NCI-H146 (cell line): ENCODE data around the gene TRIM2.
A peak's percentile ranks its signal among the peaks of the same experiment; 100 is the strongest.

ENCODE experiments used
- DNase-seq: peaks from one replicate; lab custom pipeline; 2025; lab: John Stamatoyannopoulos, UW

Gene TRIM2

DNA sequence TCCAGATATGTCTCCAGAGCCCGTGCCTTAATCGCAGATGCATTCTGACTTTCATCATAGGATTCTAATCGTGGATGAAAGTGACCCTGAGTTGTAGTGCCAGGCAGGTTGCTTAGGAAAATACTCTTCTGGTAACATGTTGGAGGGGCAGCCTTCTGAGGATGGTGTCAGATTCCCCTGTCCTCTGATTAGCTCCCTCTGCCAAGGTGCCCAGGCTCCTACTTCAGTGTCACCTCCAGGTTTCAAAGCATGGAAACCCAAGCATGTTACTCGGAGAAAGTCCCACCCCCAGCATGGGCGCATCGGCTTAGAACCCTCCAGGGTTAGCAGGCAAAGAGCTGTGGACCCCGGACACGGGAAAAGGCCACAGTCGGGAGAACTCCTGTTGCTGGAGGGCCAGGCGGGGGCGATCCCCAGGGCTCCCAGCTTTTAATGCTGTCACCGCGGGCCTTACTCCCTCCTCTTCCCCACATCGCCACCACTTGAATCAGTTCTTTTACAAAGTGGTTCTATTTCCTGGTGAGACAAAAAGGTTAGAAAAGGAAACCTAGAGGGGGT is 44.5 kb downstream of the TRIM2 start:
- DNase-seq, result peak; percentile 59

- DNase-seq, result peak; percentile 85
Measured at GRCh38 chr4:153249199-153250041, 45.2 kb downstream of the TRIM2 start.

GRCh38 chr4:153252122-153252521 is 47.9 kb downstream of the TRIM2 start:
- no peak for DNase-seq

DNA sequence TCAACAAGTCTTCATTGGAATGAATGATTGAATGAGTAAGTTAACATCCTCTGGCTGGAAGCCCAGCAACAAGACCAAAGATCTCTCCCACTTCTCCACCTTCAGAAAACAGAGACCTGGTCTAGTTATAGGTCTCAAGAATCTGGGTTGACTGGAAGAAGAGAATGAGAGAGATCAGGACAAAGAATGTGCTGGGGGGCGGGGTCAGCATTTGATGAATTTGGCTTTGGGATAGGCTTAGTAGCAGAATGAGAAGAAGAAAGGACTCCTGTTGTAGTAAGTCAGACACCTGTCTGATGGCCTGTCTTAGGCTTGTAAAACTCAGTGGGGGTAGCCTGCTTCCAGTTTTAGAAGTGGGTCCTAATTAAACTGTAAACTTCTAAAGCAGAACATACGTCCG is 51.0 kb downstream of the TRIM2 start:
- no peak for DNase-seq

DNA sequence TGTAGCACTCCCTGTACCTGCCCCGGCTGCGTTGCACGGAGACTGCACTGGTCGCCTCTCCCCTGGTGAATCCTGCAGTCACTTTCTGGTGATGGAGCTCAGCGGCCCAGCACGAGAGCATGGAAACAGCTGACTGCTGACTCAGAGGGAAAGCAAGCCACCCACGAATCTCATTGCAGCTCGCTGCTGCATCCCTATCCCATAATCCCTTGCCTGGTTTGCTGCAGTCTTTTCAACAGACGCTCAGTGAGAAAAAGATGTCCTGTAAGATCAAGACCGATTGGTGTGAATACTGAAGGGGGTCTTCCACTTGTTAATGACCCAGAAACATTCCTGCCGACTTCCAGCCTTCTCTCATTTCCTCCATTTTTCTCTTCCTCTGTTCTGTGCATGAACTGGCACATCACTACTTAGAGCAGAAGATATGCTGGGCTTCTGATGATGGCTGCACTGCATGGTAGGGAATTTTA is 52.9 kb downstream of the TRIM2 start:
- DNase-seq, result peak; percentile 78

DNA sequence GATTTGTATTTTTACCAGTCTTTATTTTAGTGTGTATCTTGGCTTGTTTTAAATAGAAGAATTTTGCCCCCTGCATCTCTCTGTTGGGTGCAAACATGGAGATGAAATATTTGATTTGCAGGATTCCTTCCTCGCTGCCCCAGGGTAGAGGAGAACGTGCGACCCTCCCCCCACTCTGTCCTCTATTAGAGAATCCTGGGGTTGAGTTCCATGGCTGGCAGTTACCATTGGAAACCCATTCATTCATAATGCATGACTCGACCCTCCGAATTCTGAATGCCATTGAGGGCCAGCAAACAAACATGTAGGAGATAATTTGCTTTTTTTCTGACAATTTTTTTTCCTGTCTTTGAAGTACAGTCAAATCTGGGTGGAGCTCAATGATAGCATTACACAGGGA is 53.7 kb downstream of the TRIM2 start:
- peak; percentile 63 for DNase-seq

DNA sequence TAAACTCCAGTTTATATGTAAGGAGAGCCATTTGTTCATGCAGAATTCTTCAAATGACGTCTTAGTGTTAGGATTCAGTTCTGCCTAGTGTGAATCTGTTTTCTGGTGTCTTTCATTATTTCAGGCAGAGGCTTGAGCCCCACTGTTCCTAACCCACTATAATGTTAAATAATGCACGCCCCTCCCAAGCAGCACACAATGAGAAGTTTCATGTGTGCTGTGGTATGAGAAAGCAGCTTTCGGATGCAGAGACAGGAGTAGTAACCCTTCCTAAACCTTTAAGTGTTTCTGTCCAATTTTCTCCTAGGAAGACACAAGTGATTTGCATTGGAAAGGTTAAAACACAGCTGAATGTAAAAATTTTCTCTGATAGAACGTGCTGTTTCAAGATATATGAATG is 54.5 kb downstream of the TRIM2 start:
- DNase-seq, result no peak

GRCh38 chr4:153259661-153260060 is 55.4 kb downstream of the TRIM2 start:
- no peak for DNase-seq

GRCh38 chr4:153260132-153260531 is 55.9 kb downstream of the TRIM2 start:
- no peak for DNase-seq

DNA sequence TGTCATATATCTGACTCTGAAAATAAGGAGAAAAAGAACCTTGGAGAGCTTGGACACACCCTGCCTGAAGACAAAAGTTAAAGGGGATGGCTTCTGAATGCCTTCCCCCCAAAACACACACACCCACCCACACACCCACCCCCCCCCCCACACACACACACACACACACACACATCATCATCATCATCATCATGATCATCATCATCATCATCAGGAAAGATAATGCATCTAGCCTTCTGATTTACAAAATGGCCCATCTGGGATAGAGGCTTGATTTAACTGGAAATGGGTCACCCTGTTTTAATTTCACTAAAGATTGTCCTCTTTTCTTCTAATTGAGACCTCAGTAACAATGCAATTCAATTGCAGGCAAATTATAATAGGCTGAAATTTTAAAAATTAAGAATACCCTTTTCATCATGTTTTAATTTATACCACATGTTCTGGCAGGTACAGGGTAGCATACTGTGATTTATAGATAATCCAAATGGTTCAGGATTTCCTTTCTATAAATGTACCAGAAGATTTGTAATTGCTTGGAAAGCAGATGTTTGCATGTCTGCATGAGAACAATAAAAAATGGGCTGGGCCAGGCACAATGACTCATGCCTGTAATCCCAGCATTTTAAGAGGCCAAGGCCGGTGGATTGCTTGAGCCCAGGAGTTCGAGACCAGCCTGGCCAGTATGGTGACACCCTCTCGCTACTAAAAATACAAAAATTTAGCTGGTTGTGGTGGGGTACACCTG is 56.5 kb downstream of the TRIM2 start:
- no peak for DNase-seq

- DNase-seq, result no peak
Measured at GRCh38 chr4:153261461-153261860, 57.2 kb downstream of the TRIM2 start.

DNA sequence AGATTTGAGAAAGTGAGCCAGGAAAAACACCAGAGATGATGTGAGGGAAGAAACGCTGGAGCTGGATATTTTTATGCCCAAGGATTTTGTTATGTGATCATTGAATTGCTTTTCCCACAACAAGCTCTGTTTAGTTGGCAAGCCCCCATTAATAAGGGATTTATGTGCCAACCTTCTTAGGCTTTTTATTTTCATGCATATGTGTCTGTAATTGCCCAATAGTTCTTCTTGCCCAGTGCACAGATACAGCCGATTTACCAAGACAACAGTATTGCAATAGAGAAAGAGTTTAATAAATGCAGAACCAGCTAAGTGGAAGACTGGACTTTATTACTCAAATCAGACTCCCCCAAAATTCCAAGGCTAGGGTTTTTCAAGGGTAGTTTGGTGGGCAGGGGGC is 57.7 kb downstream of the TRIM2 start:
- no peak for DNase-seq

DNA sequence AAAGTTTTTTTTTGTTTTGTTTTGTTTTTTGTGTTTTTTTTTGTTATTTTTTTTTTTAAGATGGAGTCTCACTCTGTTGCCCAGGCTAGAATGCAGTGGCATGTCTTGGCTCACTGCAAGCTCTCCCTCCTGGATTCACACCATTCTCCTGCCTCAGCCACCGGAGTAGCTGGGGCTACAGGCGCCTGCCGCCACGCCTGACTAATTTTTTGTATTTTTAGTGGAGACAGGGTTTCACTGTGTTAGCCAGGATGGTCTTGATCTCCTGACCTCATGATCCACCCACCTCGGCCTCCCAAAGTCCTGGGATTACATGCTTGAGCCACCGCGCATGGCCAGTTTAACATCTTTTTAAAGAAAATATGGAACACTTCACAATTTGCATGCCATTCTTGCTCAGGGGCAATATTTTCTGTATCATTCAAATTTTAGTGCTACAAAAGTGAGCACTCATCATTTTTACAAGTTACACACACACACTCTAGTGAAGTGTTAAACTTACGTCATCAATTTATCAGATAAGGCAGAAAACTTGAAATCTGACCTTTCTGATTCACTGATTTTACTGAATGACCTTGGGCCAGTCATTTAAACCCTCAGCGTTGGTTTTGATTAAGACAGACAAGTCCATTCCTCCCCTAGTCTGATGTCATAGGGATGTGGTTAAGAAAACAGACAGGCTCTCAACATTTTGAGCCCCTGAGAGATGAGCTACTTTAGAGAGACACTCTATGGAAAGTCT is 61.2 kb downstream of the TRIM2 start:
- no peak for DNase-seq

- no peak for DNase-seq
Measured at GRCh38 chr4:153266988-153267387, 62.7 kb downstream of the TRIM2 start.

GRCh38 chr4:153267890-153268289 is 63.6 kb downstream of the TRIM2 start:
- DNase-seq, result no peak

GRCh38 chr4:153268295-153268694 is 64.1 kb downstream of the TRIM2 start:
- no peak for DNase-seq

- no peak for DNase-seq
Measured at GRCh38 chr4:153269218-153269990, 65.2 kb downstream of the TRIM2 start.

DNA sequence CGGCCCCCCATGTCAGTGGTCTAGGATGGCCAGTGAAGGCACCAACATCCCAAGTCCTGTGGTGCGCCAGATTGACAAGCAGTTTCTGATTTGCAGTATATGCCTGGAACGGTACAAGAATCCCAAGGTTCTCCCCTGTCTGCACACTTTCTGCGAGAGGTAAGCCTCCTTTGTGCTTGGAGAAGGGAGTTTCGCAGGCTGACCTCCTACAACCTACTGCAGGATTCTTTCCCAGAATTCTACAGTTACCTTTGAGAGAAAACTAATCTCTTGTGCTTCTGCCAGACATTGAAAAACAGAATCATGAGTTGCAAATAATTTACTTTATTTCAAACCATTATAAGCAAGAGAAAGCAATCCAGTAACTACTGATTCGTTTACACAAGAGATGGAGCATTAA is 66.1 kb downstream of the TRIM2 start:
- DNase-seq, result no peak

DNA sequence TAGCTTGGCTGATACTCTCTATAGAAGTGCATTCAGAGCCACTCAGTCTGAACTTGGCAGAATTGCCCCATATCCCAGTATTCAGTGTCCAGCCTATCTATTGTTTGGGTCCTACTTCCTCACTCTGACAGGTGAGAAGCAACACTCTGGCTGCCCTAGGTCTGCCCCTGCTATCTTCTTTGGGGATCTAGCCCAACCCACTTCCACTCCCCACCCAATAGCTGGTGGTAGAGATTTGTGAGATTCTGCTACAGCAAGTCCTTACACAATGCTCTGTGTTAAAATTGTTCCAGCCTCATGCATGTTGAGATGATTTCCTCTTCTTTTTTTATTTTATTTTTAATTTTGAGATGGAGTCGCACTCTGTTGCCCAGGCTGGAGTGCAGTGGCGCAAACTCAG is 67.6 kb downstream of the TRIM2 start:
- DNase-seq, result no peak

GRCh38 chr4:153273751-153274150 is 69.5 kb downstream of the TRIM2 start:
- no peak for DNase-seq

DNA sequence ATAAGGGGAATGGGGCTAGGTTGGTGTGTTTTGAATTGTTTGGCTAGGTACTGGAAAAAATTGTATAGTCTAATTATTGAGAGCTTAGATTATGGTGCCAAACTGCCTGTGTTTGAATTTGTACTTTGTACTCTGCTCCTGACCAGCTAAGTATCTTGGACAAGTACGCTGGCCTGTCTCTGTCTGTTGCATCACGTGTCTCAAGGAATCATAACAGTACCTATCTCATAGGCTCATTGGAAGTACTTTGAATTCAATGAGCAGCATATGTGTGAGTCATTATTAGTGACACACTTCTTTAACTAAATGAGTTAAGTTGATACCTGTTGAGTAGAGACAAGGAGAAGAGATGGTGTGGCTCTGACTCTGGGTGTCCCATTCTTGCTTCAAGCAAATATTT is 70.7 kb downstream of the TRIM2 start:
- no peak for DNase-seq
